Suprapubic skin (tissue), 4 donors: ENCODE data around the gene FOXC1.

Experiments
- CTCF ChIP-seq, 2 donors: fragments of 200-600 bp in 1 of 2; fragments of 450-650 bp in 1 of 2; sonication (generic) in 1 of 2; IDR thresholded peaks; one replicate each; pipeline ENCODE4 v1.5.1; 2016 to 2019; ENCODE audit warnings: antibody characterized with exemption in 2 of 2, mild to moderate bottlenecking in 1 of 2, moderate library complexity in 1 of 2
- EP300 ChIP-seq: sonication (generic); formaldehyde crosslinking; IDR thresholded peaks from one replicate; pipeline ENCODE4 v1.6.1; 2017; ENCODE audit warnings: antibody characterized with exemption
- POLR2A ChIP-seq, 2 donors: fragments of 450-650 bp; IDR thresholded peaks; one replicate each; pipeline ENCODE4 v1.6.1; 2017; ENCODE audit warnings: antibody characterized with exemption in 2 of 2, mild to moderate bottlenecking in 2 of 2, moderate library complexity in 2 of 2
- POLR2AphosphoS5 ChIP-seq, 3 donors: sonication (generic); formaldehyde crosslinking; IDR thresholded peaks; one replicate each; pipeline ENCODE4 v1.6.1; 2017; ENCODE audit warnings: antibody characterized with exemption in 3 of 3

- TF ChIP-seq POLR2A (IDR thresholded peaks at IDR 0.05): no peak
- no peak for TF ChIP-seq CTCF (IDR thresholded peaks at IDR 0.05)
- TF ChIP-seq EP300: no peak
- TF ChIP-seq POLR2AphosphoS5 (IDR thresholded peaks at IDR 0.05): no peak
Observed at GRCh38 chr6:1659816-1660215, 50.1 kb downstream of the FOXC1 start.
